ENCODE measurements around the gene PRIM2. TPM values are rescaled to one million over a fixed set of nuclear protein-coding genes. Genes with fewer than 3 reads are reported as not detected.
"Not testable (repeated sequence)": the region's sequence is repeated elsewhere in the genome, so short reads cannot be mapped to it uniquely, and the experiment has no call there.

Gene PRIM2
- total RNA-seq, 4 donors from 2014 or later = 5.6 to 19.5 (median 6.9) TPM

- not testable (repeated sequence) for DNase-seq (ENCODE audit: low spot score); ATAC-seq (ENCODE audit: low FRiP score)
Observed at GRCh38 chr6:57362340-57362739, 44.9 kb downstream of the PRIM2 start.

DNA sequence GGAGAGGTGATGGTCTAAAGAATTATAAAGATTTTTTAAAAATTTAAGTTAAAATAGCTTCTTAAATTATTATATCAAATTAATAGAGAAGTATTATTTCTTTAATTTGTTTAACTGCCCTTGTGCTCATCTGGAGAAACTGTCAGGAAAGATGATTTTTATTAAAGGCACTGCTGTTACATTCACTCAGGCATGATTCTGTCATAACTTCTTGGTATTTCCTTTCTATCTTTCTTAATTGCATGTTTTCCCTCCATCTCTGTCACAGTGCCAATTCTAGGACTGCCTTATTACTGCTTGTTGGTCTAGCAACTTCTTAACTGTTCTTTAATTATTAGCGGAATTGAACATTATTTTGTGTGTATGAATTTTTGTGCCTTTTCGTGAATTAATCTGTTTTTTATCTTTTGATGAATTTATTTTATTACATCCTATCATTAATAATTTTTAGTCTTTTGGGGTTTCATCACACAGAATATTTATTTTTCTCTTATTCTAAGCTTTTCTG, 47.7 kb downstream of the PRIM2 start:
- not testable (repeated sequence) for DNase-seq (ENCODE audit: low spot score); ATAC-seq (ENCODE audit: low FRiP score)

DNA sequence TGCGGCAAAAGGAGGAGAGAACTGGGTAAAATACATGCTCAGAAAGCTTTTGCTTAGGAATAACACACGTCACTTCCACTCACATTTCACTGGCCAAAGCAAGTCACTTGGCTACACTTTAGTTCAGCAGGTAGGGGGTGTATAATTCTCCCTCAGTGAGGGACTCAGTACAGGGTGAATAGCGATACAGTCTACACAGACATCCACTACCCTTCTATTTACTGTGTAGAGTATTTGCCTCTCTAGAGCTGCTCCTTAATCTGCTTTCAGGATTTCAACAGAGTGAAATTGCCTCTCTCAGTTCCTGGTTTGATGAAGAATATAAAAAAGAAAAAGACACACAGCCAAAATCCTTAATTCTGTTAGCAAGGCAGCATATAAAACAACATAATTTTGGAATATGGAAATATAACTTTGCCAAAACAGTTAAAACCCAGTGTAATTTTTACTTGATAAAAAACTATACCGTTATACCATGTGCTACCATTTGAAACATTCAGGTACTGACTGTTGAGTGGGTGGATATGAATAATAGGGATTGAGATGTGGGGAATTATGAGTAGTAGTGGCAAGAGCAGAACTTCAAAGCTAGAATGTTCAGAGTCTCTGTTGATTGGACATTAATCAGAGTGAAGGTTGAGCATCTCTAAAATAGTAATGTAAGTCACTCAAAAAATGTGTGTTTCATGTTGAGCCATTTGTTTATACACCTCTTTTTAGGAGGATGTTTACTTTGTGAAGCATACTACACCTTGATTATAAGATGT, 51.7 kb downstream of the PRIM2 start:
- not testable (repeated sequence) for ATAC-seq (ENCODE audit: low FRiP score); DNase-seq (ENCODE audit: low spot score)

GRCh38 chr6:57371779-57372178, 54.3 kb downstream of the PRIM2 start:
- not testable (repeated sequence) for DNase-seq (ENCODE audit: low spot score); ATAC-seq (ENCODE audit: low FRiP score)

DNA sequence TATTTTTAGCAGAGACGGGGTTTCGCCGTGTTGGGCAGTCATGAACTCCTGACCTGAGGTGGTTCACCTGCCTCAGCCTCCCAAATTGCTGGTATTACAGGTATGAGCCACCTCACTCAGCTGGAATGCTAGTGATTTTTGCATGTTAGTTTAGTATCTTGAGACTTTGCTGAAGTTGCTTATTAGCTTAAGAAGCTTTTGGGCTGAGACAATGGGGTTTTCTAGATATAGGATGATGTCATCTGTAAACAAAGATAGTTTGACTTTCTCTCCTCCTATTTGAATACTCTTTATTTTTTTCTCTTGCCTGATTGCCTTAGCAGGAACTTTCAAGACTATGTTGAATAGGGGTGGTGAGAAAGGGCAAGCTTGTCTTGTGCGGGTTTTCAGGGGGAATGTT, 57.3 kb downstream of the PRIM2 start:
- not testable (repeated sequence) for DNase-seq (ENCODE audit: low spot score); ATAC-seq (ENCODE audit: low FRiP score)

DNA sequence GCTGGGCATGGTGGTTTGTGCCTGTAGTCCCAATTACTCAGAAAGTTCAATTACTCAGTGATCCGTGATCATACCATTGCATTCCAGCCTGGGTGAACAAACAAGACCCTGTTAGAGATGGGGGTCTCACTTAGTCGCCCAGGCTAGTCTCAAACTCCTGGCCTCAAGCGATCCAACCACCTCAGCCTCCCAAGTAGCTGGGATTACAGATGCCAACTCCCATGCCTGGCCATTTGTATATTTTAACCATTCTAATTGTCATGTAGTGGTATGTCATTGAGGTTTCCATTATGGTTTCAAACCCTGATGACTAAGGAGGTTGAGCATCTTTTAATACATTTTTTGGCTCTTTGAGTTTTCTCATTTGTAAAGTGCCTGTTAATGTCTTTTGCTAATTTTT, 58.7 kb downstream of the PRIM2 start:
- DNase-seq (ENCODE audit: low spot score); ATAC-seq (ENCODE audit: low FRiP score): not testable (repeated sequence)

GRCh38 chr6:57389038-57389592, 71.7 kb downstream of the PRIM2 start:
- ATAC-seq (ENCODE audit: low FRiP score); DNase-seq (ENCODE audit: low spot score): not testable (repeated sequence)

DNA sequence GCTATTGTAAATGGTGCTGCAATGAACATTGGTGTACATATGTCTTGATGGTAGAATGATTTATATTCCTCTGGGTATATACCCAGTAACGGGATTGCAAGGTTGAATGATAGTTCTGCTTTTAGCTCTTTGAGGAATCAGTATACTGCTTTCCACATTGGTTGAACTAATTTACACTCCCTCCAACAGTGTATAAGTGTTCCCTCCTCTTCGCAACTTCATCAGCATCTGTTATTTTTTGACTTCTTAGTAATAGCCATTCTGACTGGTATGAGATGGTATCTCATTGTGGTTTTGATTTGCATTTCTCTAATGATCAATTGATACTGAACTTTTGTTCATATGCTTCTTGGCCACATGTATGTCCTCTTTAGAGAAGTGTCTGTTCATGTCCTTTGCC, 73.4 kb downstream of the PRIM2 start:
- not testable (repeated sequence) for ATAC-seq (ENCODE audit: low FRiP score); DNase-seq (ENCODE audit: low spot score)

DNA sequence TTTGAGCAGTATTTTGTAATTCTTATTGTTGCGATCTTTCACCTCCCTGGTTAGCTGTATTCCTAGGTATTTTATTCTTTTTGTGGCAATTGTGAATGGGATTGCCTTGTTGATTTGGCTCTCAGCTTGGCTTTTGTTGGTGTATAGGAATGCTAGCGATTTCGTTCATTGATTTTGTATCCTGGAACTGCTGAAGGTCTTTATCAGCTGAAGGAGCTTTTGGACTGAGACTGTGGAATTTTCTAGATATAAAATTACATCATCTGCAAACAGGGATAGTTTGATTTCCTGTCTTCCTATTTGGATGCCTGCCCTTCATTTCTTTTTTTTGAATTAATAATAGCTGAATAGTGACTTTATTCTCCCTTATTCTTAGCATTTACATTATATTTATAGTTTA, 74.6 kb downstream of the PRIM2 start:
- not testable (repeated sequence) for ATAC-seq (ENCODE audit: low FRiP score); DNase-seq (ENCODE audit: low spot score)

DNA sequence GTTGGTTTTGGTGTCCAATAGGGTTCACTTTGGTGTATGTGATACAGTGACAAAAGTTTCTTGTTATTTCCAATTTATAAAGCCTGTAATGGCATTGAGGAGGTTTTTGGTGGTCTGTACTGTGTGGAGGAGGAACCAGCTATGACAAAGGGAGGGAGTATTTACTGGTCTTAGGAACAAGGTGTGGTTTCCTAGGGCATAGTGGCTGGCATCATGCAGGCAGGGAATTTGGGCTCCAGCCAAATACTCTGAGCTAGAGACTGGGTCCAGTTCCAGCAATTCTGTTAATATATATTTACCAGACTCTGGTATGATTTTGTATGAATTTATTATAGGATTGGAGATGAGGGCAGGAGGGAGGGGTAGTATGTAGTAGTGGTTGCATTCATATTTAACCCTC, 101.9 kb downstream of the PRIM2 start:
- not testable (repeated sequence) for DNase-seq (ENCODE audit: low spot score); ATAC-seq (ENCODE audit: low FRiP score)

DNA sequence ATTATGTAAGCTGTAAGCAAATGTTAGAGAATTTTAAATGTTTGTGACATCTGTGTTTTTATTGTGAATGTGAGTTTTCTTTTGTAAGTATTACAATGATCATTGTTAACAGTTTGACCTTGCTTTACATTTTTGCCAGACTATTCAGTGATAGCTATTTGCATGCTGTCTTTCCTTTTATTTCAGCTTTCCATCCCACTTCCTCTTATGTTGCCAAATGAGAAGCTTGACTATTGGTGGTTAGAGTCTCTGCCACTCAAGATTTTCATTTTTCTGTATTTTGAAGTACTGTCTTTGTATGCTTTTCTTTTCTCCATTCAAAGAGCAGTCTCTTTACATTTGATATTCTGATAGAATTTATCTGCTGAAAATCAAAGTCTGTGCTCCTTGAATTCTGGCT, 104.1 kb downstream of the PRIM2 start:
- TF ChIP-seq CTCF (IDR thresholded peaks at IDR 0.05) = no peak
- no peak for ATAC-seq (ENCODE audit: low FRiP score)
- no peak for DNase-seq (ENCODE audit: low spot score)

- ATAC-seq (ENCODE audit: low FRiP score) = no peak
- TF ChIP-seq CTCF (IDR thresholded peaks at IDR 0.05) = no peak
Observed at GRCh38 chr6:57423468-57423867, 106.0 kb downstream of the PRIM2 start.

DNA sequence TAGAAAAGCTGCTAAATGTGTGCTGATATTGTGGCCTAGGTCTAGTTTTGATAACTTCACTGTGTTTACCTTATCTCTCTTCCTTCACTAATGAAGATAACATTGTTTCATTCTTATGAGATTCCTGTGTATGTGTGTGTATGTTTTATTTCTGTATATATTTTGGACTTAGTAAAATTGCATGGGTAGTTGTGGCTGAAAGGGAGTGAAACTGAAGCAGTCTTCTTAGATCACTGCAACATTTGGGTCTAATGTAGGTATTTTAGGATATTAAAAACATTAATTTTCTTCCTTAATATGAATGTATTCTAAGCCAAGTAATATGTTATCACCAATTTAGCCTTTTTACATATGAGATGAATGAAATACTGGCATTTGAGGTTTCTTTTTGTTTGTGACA, 114.3 kb downstream of the PRIM2 start:
- not testable (repeated sequence) for DNase-seq (ENCODE audit: low spot score); ATAC-seq (ENCODE audit: low FRiP score)

More at GRCh38 chr6:57423468-57423867, 106.0 kb downstream of the PRIM2 start:
- no peak for DNase-seq (ENCODE audit: low spot score)
